Measurements from ENCODE around the gene RNASEH2B.

The RNASEH2B gene

GRCh38 chr13:50909605-50910484 is at the start of gene RNASEH2B:
RNASEH2B (plus strand) TSS chr13:50909791; CDS start chr13:50910077, 286 bp downstream.
- peak; percentile 88 for DNase-seq

GRCh38 chr13:50864492-50864891 is 45.1 kb upstream of the RNASEH2B start:
- no peak for DNase-seq

GRCh38 chr13:50866817-50867636 is 42.6 kb upstream of the RNASEH2B start:
- no peak for DNase-seq

GRCh38 chr13:50867637-50867945 is 42.0 kb upstream of the RNASEH2B start:
- no peak for DNase-seq

- no peak for DNase-seq
Observed at GRCh38 chr13:50871405-50871804, 38.2 kb upstream of the RNASEH2B start.

- no peak for DNase-seq
Observed at GRCh38 chr13:50873467-50873866, 36.1 kb upstream of the RNASEH2B start.

- DNase-seq = no peak
Observed at GRCh38 chr13:50873991-50874390, 35.6 kb upstream of the RNASEH2B start.

GRCh38 chr13:50882816-50883435 is 26.7 kb upstream of the RNASEH2B start:
- DNase-seq = no peak

- DNase-seq = no peak
Observed at GRCh38 chr13:50883728-50884127, 25.9 kb upstream of the RNASEH2B start.

- DNase-seq = no peak
Observed at GRCh38 chr13:50884265-50884664, 25.3 kb upstream of the RNASEH2B start.

GRCh38 chr13:50887151-50887550 is 22.4 kb upstream of the RNASEH2B start:
- DNase-seq = no peak

- no peak for DNase-seq
Observed at GRCh38 chr13:50888362-50888761, 21.2 kb upstream of the RNASEH2B start.

- DNase-seq = no peak
Observed at GRCh38 chr13:50889317-50889716, 20.3 kb upstream of the RNASEH2B start.

GRCh38 chr13:50891206-50891605 is 18.4 kb upstream of the RNASEH2B start:
- no peak for DNase-seq

- DNase-seq = no peak
Observed at GRCh38 chr13:50892210-50892944, 17.2 kb upstream of the RNASEH2B start.

- no peak for DNase-seq
Observed at GRCh38 chr13:50893211-50893852, 16.3 kb upstream of the RNASEH2B start.

GRCh38 chr13:50894012-50894411 is 15.6 kb upstream of the RNASEH2B start:
- no peak for DNase-seq

- DNase-seq = no peak
Observed at GRCh38 chr13:50894504-50894903, 15.1 kb upstream of the RNASEH2B start.

GRCh38 chr13:50898338-50898737 is 11.3 kb upstream of the RNASEH2B start:
- DNase-seq = no peak

- no peak for DNase-seq
Observed at GRCh38 chr13:50901701-50902100, 7.9 kb upstream of the RNASEH2B start.

- no peak for DNase-seq
Observed at GRCh38 chr13:50905256-50905655, 4.3 kb upstream of the RNASEH2B start.

GRCh38 chr13:50907781-50908180 is 1.8 kb upstream of the RNASEH2B start:
- no peak for DNase-seq
